Activated T-helper 2 cell treated with anti-CD3 and anti-CD28 coated beads, Interferon-gamma antibody, Interleukin-2, Interleukin-4, amounts not matched to agents 10 μg/mL and 5 μg/mL and 100 μg/mL, durations not matched to agents 14 hours and 24 hours and 36 hours (primary cell): ENCODE data around the gene SORCS2. TPM values are rescaled to one million over a fixed set of nuclear protein-coding genes. Genes with fewer than 3 reads are reported as not detected.
"Not testable (repeated sequence)": the region's sequence is repeated elsewhere in the genome, so short reads cannot be mapped to it uniquely, and the experiment has no call there.

Experiments
- DNase-seq: peaks from one replicate; pipeline ENCODE4 v3.0.0; 2021; ENCODE audit warnings: low spot score
- H3K27ac Mint-ChIP-seq: one replicate; pipeline ENCODE4 v1.8.0; 2021; ENCODE audit warnings: mixed read lengths
- H3K27me3 Mint-ChIP-seq: one replicate; pipeline ENCODE4 v1.8.0; 2021; ENCODE audit warnings: low read depth, mixed read lengths
- H3K36me3 Mint-ChIP-seq: one replicate; pipeline ENCODE4 v1.8.0; 2021; ENCODE audit warnings: low read depth, mixed read lengths
- H3K4me1 Mint-ChIP-seq: one replicate; pipeline ENCODE4 v1.8.0; 2021; ENCODE audit warnings: low read depth, mixed read lengths
- H3K4me3 Mint-ChIP-seq: one replicate; pipeline ENCODE4 v1.8.0; 2021; ENCODE audit warnings: low read depth, mild to moderate bottlenecking, moderate library complexity, mixed read lengths
- H3K9me3 Mint-ChIP-seq: one replicate; pipeline ENCODE4 v1.8.0; 2021; ENCODE audit warnings: mixed read lengths
- intact Hi-C: fragments of 100-400 bp; cut with micrococcal nuclease; formaldehyde crosslinking; loops from one replicate; pipeline ENCODE4 v1.15.1; 2023
- total RNA-seq: library from RNA; stranded (reverse); gene quantifications from 2 replicates; pipeline ENCODE4 v1.2.3, GENCODE V29; 2022

SORCS2 gene
- total RNA-seq, 1 donor from 2014 or later = 0.02 TPM

- H3K36me3 Mint-ChIP-seq = no peaks in the 10 kb centered on the region
- intact Hi-C loops = no loop called here
- no peaks in the 10 kb centered on the region for H3K9me3 Mint-ChIP-seq
- no peak overlapping the region for H3K4me3 Mint-ChIP-seq
- H3K4me1 Mint-ChIP-seq = no peaks in the 10 kb centered on the region
- no peak for DNase-seq
- H3K27me3 Mint-ChIP-seq = no peaks in the 10 kb centered on the region
- H3K27ac Mint-ChIP-seq = no peak overlapping the region
These were observed 21.5 kb downstream of the SORCS2 start for GRCh38 chr4:7213807-7214206.

- H3K27ac Mint-ChIP-seq = no peak overlapping the region
- H3K9me3 Mint-ChIP-seq = peaks cover 5% of the 10 kb centered on the region
- H3K4me3 Mint-ChIP-seq = no peak overlapping the region
- H3K27me3 Mint-ChIP-seq = no peaks in the 10 kb centered on the region
- H3K4me1 Mint-ChIP-seq = peaks cover 1% of the 10 kb centered on the region
- DNase-seq = no peak
- intact Hi-C loops = no loop called here
- no peaks in the 10 kb centered on the region for H3K36me3 Mint-ChIP-seq
These were observed 22.0 kb downstream of the SORCS2 start for GRCh38 chr4:7214359-7214758.

GRCh38 chr4:7215187-7215586, 22.8 kb downstream of the SORCS2 start:
- H3K36me3 Mint-ChIP-seq, H3K9me3 Mint-ChIP-seq, H3K27ac Mint-ChIP-seq, H3K4me3 Mint-ChIP-seq, intact Hi-C loops, H3K4me1 Mint-ChIP-seq, DNase-seq, H3K27me3 Mint-ChIP-seq: not testable (repeated sequence)

GRCh38 chr4:7217039-7217438, 24.7 kb downstream of the SORCS2 start:
- no peak for DNase-seq
- Mint-ChIP-seq H3K9me3 (peaks cover 6% of the 10 kb centered on the region), H3K27me3 (peaks cover 1% of the 10 kb centered on the region), H3K4me3 (no peak overlapping the region), H3K27ac (no peak overlapping the region), H3K4me1 (peaks cover 2% of the 10 kb centered on the region), H3K36me3 (no peaks in the 10 kb centered on the region)
- intact Hi-C loops = no loop called here

GRCh38 chr4:7217474-7218321, 25.4 kb downstream of the SORCS2 start:
- Mint-ChIP-seq H3K27ac (no peak overlapping the region), H3K36me3 (no peaks in the 10 kb centered on the region), H3K27me3 (peaks cover 1% of the 10 kb centered on the region), H3K4me3 (no peak overlapping the region), H3K9me3 (peaks cover 6% of the 10 kb centered on the region), H3K4me1 (peaks cover 2% of the 10 kb centered on the region)
- intact Hi-C loops = no loop called here
- no peak for DNase-seq

- Mint-ChIP-seq H3K4me3 (no peak overlapping the region), H3K9me3 (peaks cover 6% of the 10 kb centered on the region), H3K27me3 (peaks cover 1% of the 10 kb centered on the region), H3K36me3 (no peaks in the 10 kb centered on the region), H3K4me1 (peaks cover 2% of the 10 kb centered on the region), H3K27ac (no peak overlapping the region)
- DNase-seq = no peak
- intact Hi-C loops = no loop called here
These were observed 26.3 kb downstream of the SORCS2 start for GRCh38 chr4:7218686-7219085.

- H3K36me3 Mint-ChIP-seq = no peaks in the 10 kb centered on the region
- H3K27me3 Mint-ChIP-seq = peaks cover 1% of the 10 kb centered on the region
- intact Hi-C loops = no loop called here
- H3K4me1 Mint-ChIP-seq = peaks cover 2% of the 10 kb centered on the region
- no peak overlapping the region for H3K27ac Mint-ChIP-seq
- H3K9me3 Mint-ChIP-seq = peaks cover 6% of the 10 kb centered on the region
- no peak for DNase-seq
- no peak overlapping the region for H3K4me3 Mint-ChIP-seq
These were observed 30.2 kb downstream of the SORCS2 start for GRCh38 chr4:7222521-7222920.

GRCh38 chr4:7223541-7223940, 31.2 kb downstream of the SORCS2 start:
- peaks cover 6% of the 10 kb centered on the region for H3K9me3 Mint-ChIP-seq
- H3K27ac Mint-ChIP-seq = no peak overlapping the region
- no peak overlapping the region for H3K4me3 Mint-ChIP-seq

GRCh38 chr4:7224001-7224400, 31.7 kb downstream of the SORCS2 start:
- peaks cover 5% of the 10 kb centered on the region for H3K9me3 Mint-ChIP-seq
- H3K4me1 Mint-ChIP-seq = peaks cover 2% of the 10 kb centered on the region
- H3K27ac Mint-ChIP-seq = no peak overlapping the region
- no peak for DNase-seq
- intact Hi-C loops = no loop called here
- H3K27me3 Mint-ChIP-seq = peaks cover 1% of the 10 kb centered on the region
- H3K36me3 Mint-ChIP-seq = no peaks in the 10 kb centered on the region
- H3K4me3 Mint-ChIP-seq = no peak overlapping the region

More at GRCh38 chr4:7223541-7223940, 31.2 kb downstream of the SORCS2 start:
- Mint-ChIP-seq H3K4me1 (peaks cover 2% of the 10 kb centered on the region), H3K27me3 (peaks cover 1% of the 10 kb centered on the region), H3K36me3 (no peaks in the 10 kb centered on the region)
- DNase-seq = no peak
- intact Hi-C loops = no loop called here

- intact Hi-C loops = no loop called here
- H3K27me3 Mint-ChIP-seq = peaks cover 1% of the 10 kb centered on the region
These were observed 32.7 kb downstream of the SORCS2 start for GRCh38 chr4:7224878-7225533.

GRCh38 chr4:7226439-7226838, 34.1 kb downstream of the SORCS2 start:
- DNase-seq = no peak
- Mint-ChIP-seq H3K4me1 (no peaks in the 10 kb centered on the region), H3K36me3 (no peaks in the 10 kb centered on the region), H3K27ac (no peak overlapping the region), H3K4me3 (no peak overlapping the region), H3K9me3 (no peaks in the 10 kb centered on the region), H3K27me3 (no peaks in the 10 kb centered on the region)
- intact Hi-C loops = no loop called here

More at GRCh38 chr4:7224878-7225533, 32.7 kb downstream of the SORCS2 start:
- Mint-ChIP-seq H3K27ac (no peak overlapping the region), H3K4me1 (no peaks in the 10 kb centered on the region), H3K4me3 (no peak overlapping the region), H3K9me3 (no peaks in the 10 kb centered on the region), H3K36me3 (no peaks in the 10 kb centered on the region)
- DNase-seq = no peak

GRCh38 chr4:7227008-7227407, 34.7 kb downstream of the SORCS2 start:
- DNase-seq = no peak
- no peaks in the 10 kb centered on the region for H3K9me3 Mint-ChIP-seq
- no peak overlapping the region for H3K27ac Mint-ChIP-seq
- intact Hi-C loops = no loop called here
- H3K36me3 Mint-ChIP-seq = no peaks in the 10 kb centered on the region
- H3K4me1 Mint-ChIP-seq = no peaks in the 10 kb centered on the region
- H3K27me3 Mint-ChIP-seq = no peaks in the 10 kb centered on the region
- H3K4me3 Mint-ChIP-seq = no peak overlapping the region

- Mint-ChIP-seq H3K4me1 (no peaks in the 10 kb centered on the region), H3K36me3 (no peaks in the 10 kb centered on the region), H3K27ac (no peak overlapping the region), H3K4me3 (no peak overlapping the region), H3K27me3 (no peaks in the 10 kb centered on the region), H3K9me3 (no peaks in the 10 kb centered on the region)
- no peak for DNase-seq
- intact Hi-C loops = no loop called here
These were observed 36.4 kb downstream of the SORCS2 start for GRCh38 chr4:7228734-7229133.
